Hematopoietic multipotent progenitor cell treated with erythropoietin and hydrocortisone succinate and interleukin-3 and kit ligand, for 8 days (in vitro differentiated cells): ENCODE data around the gene ACOT7.
"Not testable (repeated sequence)": the region's sequence is repeated elsewhere in the genome, so short reads cannot be mapped to it uniquely, and the experiment has no call there.

Experiments used
- DNase-seq: peaks from one replicate; pipeline ENCODE4 v3.0.0-alpha.2; 2015

Gene ACOT7

DNA sequence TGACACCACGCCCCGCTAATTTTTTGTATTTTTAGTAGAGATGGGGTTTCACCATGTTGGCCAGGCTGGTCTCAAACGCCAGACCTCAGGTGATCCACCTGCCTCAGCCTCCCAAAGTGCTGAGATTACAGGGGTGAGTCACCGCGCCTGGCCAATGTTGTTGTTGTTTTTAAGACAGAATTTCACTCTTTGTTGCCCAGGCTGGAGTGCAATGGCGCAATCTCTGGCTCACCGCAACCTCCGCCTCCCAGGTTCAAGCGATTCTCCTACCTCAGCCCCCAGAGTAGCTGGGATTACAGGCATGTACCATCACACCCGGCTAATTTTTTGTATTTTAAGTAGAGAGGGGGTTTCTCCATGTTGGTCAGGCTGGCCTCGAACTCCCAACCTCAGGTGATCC lies 173.9 kb downstream of the ACOT7 start:
- not testable (repeated sequence) for DNase-seq

DNA sequence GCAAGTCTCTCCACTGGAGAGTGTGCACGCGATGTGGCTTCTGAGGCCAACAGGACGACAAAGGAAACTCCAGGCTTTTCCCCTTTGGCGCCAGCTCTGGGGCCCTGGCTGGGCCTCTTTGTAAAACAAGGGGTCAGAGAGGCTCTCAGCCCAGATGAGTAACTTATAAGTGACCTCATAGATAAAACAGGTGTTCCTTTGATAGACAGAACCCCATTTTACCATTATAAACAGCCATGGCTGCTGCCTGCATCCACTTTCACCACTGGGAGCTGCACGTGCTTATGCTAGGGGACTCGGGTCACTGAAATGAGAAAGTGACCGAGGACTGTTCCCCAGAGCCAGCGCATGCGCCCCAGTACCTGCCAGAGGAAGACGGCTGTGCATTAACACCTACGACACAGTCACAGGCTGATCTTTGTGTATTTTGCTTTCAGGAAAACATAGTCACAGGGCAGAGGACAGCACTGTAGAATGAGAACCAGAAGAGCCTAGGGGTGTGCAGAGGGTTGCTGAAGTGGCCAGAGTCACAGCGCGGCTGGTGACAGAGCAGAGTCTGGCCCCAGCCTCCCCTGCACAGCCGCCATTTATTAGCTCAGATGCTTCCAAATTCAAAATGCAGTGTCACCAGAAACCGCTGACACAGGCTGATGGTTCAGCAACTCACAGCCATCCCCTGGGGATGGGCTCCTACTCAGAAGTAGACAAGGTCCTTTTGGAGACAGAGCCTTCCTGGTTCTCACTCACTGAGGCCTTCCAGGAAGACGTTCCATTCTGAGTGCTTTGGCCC lies 175.0 kb downstream of the ACOT7 start:
- DNase-seq, result no peak
